NCI-H69 (cell line): ENCODE data around the gene FAR2.

Experiments used
- DNase-seq: peaks from one replicate; lab custom pipeline; 2025; lab: John Stamatoyannopoulos, UW

FAR2 gene

GRCh38 chr12:29204521-29204920 is 55.4 kb downstream of the FAR2 start:
- DNase-seq = no peak

DNA sequence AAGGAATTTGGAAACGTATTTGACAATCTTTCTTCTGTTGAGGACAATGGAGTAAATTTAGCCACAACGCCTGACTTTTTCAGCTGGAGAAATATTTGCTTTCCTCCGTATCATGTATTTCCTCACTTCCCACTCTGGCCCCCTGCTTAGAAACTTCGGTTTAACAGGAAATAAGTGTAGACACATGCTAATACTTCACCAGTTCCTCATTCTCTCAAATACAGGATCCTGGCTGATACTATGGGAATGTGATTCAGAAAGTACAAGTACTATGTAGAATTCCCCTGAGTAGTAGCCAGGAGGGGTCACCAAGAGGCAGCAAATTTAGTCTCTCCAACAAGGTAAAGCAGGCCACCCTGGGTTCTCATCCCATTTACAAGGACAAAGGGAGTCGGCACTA is 58.0 kb downstream of the FAR2 start:
- DNase-seq = no peak

- DNase-seq = no peak
Observed at GRCh38 chr12:29208060-29208459, 59.0 kb downstream of the FAR2 start.

- DNase-seq = no peak
Observed at GRCh38 chr12:29208936-29209701, 60.0 kb downstream of the FAR2 start.

- no peak for DNase-seq
Observed at GRCh38 chr12:29211696-29212095, 62.6 kb downstream of the FAR2 start.

DNA sequence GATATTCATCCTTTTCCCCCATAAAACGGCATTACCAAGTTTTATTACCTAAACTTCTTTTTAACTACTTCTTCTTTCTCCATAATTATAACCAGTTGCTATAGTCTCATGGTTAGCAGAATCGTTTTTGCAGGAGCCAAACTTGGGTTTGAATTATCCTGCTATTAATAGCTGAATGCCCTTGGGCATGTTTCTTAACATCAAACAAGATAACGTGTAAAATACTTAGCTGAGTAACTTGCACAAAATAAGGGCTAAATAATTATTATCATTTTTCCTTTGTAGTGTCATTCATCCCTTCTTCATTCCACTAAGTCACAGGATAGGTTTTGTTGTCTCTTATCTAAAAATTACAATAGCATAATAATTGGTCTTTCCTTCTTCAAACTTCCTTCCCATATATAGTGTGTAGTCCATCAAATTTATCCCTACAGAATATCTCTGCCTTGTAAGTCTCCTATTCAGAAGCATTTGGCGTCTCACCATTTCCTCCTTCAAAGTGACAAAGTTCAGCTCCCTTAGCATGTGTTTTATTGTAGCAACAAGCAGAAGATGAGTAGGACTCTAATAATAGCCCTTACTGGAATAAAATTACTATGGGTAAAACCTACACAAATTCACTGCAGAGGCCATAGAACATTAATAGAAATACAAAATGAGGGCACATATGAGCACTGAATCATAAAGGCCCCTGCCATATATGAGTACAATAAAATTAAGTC is 63.8 kb downstream of the FAR2 start:
- no peak for DNase-seq

GRCh38 chr12:29216266-29216665 is 67.2 kb downstream of the FAR2 start:
- DNase-seq = no peak

GRCh38 chr12:29216797-29217575 is 67.9 kb downstream of the FAR2 start:
- no peak for DNase-seq

GRCh38 chr12:29220632-29221336 is 71.7 kb downstream of the FAR2 start:
- DNase-seq = no peak

GRCh38 chr12:29222200-29222599 is 73.1 kb downstream of the FAR2 start:
- DNase-seq = no peak

- DNase-seq = no peak
Observed at GRCh38 chr12:29223426-29223825, 74.3 kb downstream of the FAR2 start.

DNA sequence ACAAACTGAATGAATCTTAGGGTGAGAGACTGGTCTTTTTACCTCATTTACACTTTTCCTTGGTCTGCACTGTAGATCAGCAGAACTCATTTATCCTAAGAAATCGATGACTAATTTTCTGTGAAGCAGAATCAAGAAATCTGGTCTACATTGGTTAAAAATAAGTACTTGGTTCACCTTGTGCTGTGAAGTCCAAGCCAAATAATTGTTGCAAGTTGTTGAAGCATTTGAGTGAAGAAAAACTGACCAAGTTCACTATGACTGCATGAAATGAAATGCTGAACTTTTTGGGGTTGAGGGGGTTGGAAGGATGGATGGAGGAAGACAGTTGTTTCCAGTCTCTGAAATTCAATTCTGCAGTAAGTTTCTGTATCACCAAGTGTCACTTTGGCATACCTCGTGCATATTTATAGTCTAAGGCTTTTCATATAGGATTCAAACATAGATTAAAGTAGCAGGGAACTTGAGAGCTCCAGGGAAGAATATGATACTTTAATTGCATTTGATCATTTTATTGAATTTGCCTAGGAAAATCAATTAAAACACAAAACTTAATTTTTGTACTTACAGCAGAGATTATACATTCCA is 75.0 kb downstream of the FAR2 start:
- DNase-seq = no peak

- DNase-seq = no peak
Observed at GRCh38 chr12:29224572-29224971, 75.5 kb downstream of the FAR2 start.

GRCh38 chr12:29225834-29226233 is 76.8 kb downstream of the FAR2 start:
- no peak for DNase-seq

DNA sequence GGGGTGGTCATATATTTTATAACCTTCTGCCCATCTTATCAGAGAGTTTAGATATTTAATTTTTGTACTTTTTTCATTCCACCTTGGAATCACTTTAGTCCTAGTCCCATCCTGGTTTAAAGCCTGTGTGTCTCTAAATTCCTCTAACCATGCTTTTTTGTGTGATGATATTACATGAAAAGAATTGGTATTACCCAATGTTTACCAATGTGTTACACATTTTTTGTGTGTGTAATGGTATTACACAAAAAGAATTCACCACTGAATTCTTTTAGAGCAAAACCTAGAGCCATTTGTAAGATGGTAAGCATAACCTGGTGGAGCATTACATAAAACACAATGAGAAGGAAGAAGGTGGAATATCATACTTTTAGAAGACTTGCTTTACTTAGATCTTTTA is 77.5 kb downstream of the FAR2 start:
- DNase-seq = no peak

DNA sequence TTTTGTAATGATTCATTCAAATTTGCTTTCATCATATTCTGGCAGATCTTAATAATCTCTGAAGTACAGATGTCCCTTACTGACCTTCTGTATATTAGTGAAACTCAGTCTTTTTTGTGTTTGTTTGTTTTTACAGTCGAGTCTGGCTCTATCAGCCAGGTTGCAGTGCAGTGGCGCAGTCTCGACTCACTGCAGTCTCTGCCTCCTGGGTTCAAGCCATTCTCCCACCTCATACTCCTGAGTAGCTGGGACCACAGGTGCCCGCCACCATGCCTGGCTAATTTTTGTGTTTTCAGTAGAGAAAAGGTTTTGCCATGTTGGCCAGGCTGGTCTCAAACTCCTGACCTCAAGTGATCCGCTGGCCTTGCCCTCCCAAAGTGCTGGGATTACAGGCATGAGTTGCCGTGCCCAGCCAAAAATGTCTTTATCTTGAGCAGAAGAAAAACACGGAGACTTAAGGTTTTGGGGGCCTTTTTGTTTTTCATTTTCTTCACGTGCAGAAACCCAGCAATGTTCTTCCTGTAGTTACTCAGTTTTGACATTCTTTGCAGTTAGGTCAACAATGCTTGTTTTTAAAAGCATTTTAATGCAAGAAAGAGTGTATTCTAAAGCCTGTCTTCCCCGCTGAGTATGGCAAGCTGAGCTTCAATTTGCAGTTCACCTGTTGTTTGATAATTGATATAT is 79.5 kb downstream of the FAR2 start:
- DNase-seq = no peak

DNA sequence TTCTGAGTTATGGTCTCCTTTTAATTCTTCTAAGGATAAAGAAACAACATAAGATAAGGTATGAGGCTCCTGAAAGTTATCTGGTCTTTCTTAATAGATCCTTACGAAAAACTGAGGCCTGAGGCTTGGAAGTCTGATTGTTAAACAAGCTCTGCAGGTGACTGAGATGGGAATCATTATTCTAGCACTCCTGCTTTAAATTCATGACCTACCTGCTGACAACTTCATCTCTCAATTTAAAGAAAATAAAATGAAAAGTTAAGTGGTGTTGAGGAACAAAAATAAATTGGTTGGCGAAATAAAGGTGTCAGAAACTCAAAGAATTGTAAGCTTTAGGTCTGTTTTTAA is 80.1 kb downstream of the FAR2 start:
- DNase-seq = no peak

DNA sequence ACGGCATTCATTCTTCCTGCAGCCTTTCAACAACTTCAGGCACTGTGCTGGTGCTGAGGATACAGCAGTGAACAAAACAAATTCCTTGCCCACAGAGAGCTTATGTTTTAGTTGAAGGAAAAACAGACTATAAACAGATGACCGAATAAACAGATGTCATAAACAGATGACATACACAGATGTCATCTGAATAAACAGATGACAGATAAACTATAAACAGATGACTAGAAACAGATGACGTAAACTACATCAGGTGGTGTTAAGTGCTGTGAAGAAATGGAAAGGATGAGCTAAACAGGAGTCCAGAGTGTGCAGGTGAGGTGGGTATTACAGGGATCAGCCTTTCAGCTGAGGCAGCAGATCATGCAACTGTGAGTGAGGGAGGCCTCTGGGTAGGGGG is 80.9 kb downstream of the FAR2 start:
- DNase-seq = no peak

GRCh38 chr12:29230800-29231560 is 81.9 kb downstream of the FAR2 start:
- DNase-seq = no peak

GRCh38 chr12:29232086-29232485 is 83.0 kb downstream of the FAR2 start:
- no peak for DNase-seq

DNA sequence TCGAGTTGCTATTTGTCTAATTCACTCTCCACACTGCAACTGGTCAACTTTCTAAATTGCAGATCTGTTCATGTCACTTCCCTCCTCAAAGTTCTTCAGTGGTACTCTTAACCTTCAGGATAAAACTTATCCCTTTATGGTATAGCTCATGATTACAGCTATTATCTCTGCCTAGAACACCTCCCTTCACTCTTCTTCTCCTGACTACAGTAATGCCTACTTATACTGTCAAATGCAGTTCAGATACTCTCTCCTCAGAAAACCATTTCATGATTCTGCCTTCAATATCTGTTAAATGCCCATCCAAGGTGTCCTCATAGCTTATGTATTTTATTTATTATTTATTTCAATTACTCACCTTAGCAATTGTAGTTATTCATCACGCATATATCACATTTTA is 85.5 kb downstream of the FAR2 start:
- DNase-seq = no peak
